GM12878 (cell line): ENCODE results near the gene AHNAK. TPM values are rescaled to one million over a fixed set of nuclear protein-coding genes. Genes with fewer than 3 reads are reported as not detected.

Experiments used
- ATAC-seq: fragments of 200-7000 bp; cut with Tn5 transposase; 3 replicates; pipeline ENCODE4 v1.9.1; 2020; ENCODE audit warnings: mild to moderate bottlenecking, moderate library complexity
- BruUV-seq: library from RNA; stranded (reverse); fragments of 400-500 nt; replicated peaks from 2 replicates; lab custom pipeline; 2021; lab: Mats Ljungman, UMichigan
- CTCF ChIA-PET: fragments of 300-600 bp; sonication (Branson Sonifier 250); formaldehyde crosslinking; extraction: SDS; loops from one replicate; lab custom pipeline; 2021; ENCODE audit warnings: inconsistent platforms; lab: Yijun Ruan, JAX
- POLR2A ChIA-PET: fragments of 350-600 bp; formaldehyde crosslinking; extraction: SDS; loops from one replicate; lab custom pipeline; 2021; ENCODE audit warnings: inconsistent platforms; lab: Charles Lee
- RAD21 ChIA-PET: fragments of 300-600 bp; sonication (Branson Sonifier 250); formaldehyde crosslinking; loops from one replicate; lab custom pipeline; 2023; ENCODE audit warnings: antibody characterized with exemption; ENCODE audit not compliant: unreplicated experiment; lab: Charles Lee
- SMC1A ChIA-PET: fragments of 300-600 bp; sonication (Branson Sonifier 250); formaldehyde crosslinking; loops from one replicate; lab custom pipeline; 2023; ENCODE audit not compliant: unreplicated experiment, uncharacterized antibody; lab: Charles Lee
- DNase-seq: peaks from one replicate; pipeline ENCODE4 v3.0.0-alpha.2; 2011; ENCODE audit warnings: low read depth, low spot score
- FAIRE-seq: peaks from 3 replicates; lab custom pipeline; 2011; peaks lifted over from hg19 to GRCh38; lab: Jason Lieb, UNC
- H2AFZ ChIP-seq: 2 replicates; pipeline ENCODE4 v1.6.0; 2011; ENCODE audit warnings: low read depth, low read length, control low read depth; ENCODE audit not compliant: control insufficient read depth
- H3K27ac ChIP-seq: 2 replicates; pipeline ENCODE4 v1.5.1; 2011; ENCODE audit warnings: control low read depth; ENCODE audit not compliant: control insufficient read depth, insufficient read depth
- H3K27me3 ChIP-seq, 2 experiments: replicated peaks in 1 of 2; 2 replicates each; pipeline versions ENCODE4 v1.6.0 to v1.6.1; 2011; ENCODE audit warnings: low read length in 1 of 2; ENCODE audit not compliant: control insufficient read depth in 2 of 2, insufficient read depth in 2 of 2
- H3K36me3 ChIP-seq, 2 experiments: 2 replicates each; pipeline ENCODE4 v1.5.1; 2011; ENCODE audit warnings: low read length in 1 of 2; ENCODE audit not compliant: control insufficient read depth in 2 of 2, insufficient read depth in 2 of 2
- H3K4me1 ChIP-seq: 2 replicates; pipeline ENCODE4 v1.6.1; 2011; ENCODE audit warnings: mild to moderate bottlenecking, low read length, moderate library complexity, mixed read lengths; ENCODE audit not compliant: control insufficient read depth, insufficient read depth
- H3K4me2 ChIP-seq: 2 replicates; pipeline ENCODE4 v1.6.0; 2011; ENCODE audit warnings: control low read depth; ENCODE audit not compliant: control insufficient read depth, insufficient read depth
- H3K4me3 ChIP-seq: fragments of 200-600 bp; sonication (generic); 2 replicates; pipeline ENCODE4 v1.5.1; 2016
- H3K79me2 ChIP-seq: 2 replicates; pipeline ENCODE4 v1.6.0; 2011; ENCODE audit warnings: low read length; ENCODE audit not compliant: control insufficient read depth, insufficient read depth
- H3K9ac ChIP-seq: 2 replicates; pipeline ENCODE4 v1.8.0; 2011; ENCODE audit warnings: low read length, control low read depth, mixed read lengths; ENCODE audit not compliant: control insufficient read depth, insufficient read depth
- H3K9me3 ChIP-seq: replicated peaks from 3 replicates; pipeline ENCODE4 v1.5.1; 2011; ENCODE audit warnings: mild to moderate bottlenecking, low read length; ENCODE audit not compliant: control insufficient read depth, insufficient read depth
- H4K20me1 ChIP-seq: 2 replicates; pipeline ENCODE4 v1.6.0; 2011; ENCODE audit not compliant: control insufficient read depth, insufficient read depth
- ATF7 ChIP-seq: fragments of 450-650 bp; IDR thresholded peaks from 2 replicates; pipeline ENCODE4 v1.6.1; 2016; ENCODE audit warnings: low read depth, mild to moderate bottlenecking
- BCL11A ChIP-seq: IDR thresholded peaks from 2 replicates; pipeline ENCODE4 v1.6.1; 2011; ENCODE audit warnings: low read depth, low read length
- CHD4 ChIP-seq: fragments of 200-600 bp; sonication (generic); IDR thresholded peaks from 2 replicates; pipeline ENCODE4 v1.6.1; 2016; ENCODE audit warnings: mild to moderate bottlenecking
- GABPA ChIP-seq: IDR thresholded peaks from 2 replicates; pipeline ENCODE4 v1.6.1; 2014; ENCODE audit warnings: antibody characterized with exemption, low read depth, mild to moderate bottlenecking, inconsistent platforms
- IRF4 ChIP-seq: IDR thresholded peaks from 2 replicates; pipeline ENCODE4 v1.6.1; 2011; ENCODE audit warnings: low read depth, low read length
- JUNB ChIP-seq: IDR thresholded peaks from 2 replicates; pipeline ENCODE4 v1.6.1; 2016; ENCODE audit warnings: antibody characterized with exemption, mild to moderate bottlenecking
- PAX8 ChIP-seq: fragments of 450-650 bp; IDR thresholded peaks from 2 replicates; pipeline ENCODE4 v1.6.1; 2017; ENCODE audit warnings: mild to moderate bottlenecking, moderate library complexity
- SUPT20H ChIP-seq: IDR thresholded peaks from 2 replicates; pipeline ENCODE4 v1.6.1; 2011; ENCODE audit warnings: low read depth, mild to moderate bottlenecking, low read length, moderate library complexity, borderline replicate concordance; ENCODE audit not compliant: control insufficient read depth
- TAF1 ChIP-seq: IDR thresholded peaks from 2 replicates; pipeline ENCODE4 v1.6.1; 2011; ENCODE audit warnings: mild to moderate bottlenecking, low read depth, low read length, borderline replicate concordance
- WGBS: methylation state at CpG from one replicate; pipeline ENCODE4 v1.1.6; 2016; ENCODE audit warnings: low lambda C conversion rate; ENCODE audit not compliant: insufficient replicate concordance, insufficient coverage; ENCODE audit errors: missing lambda C conversion rate; 5-methylcytosine and 5-hydroxymethylcytosine counted together
- in situ Hi-C: fragments of 300-500 bp; cut with MboI; formaldehyde crosslinking; loops from 9 replicates; pipeline ENCODE4 v1.14.3; 2018; ENCODE audit warnings: mixed read lengths
- intact Hi-C: fragments of 100-400 bp; cut with micrococcal nuclease; formaldehyde crosslinking; loops from one replicate; pipeline ENCODE4 v1.14.2; 2022; ENCODE audit not compliant: unreplicated experiment
- polyA plus RNA-seq, 11 experiments: library from polyadenylated mRNA; depleted of rRNA in 4 of 11; unstranded in 6 of 11; stranded (reverse) in 5 of 11; fragments of >200 nt; fragmentation: Nextera tagmentation in 4 of 11; fragmentation: Illumina TruSeq in 1 of 11; extraction: Ambion mirVana in 4 of 11; extraction: Trizol in 1 of 11; gene quantifications; 1 replicate in 1 of 11; 2 replicates in 10 of 11; pipeline versions ENCODE4 v1.2.1 to v1.2.3, GENCODE V29; 2011 to 2016; ENCODE audit warnings: inconsistent platforms in 2 of 11, missing spikeins in 2 of 11, low read depth in 1 of 11
- total RNA-seq, 4 experiments: library from RNA; depleted of rRNA in 3 of 4; stranded (reverse); fragments of >200 nt in 3 of 4; fragmentation: Illumina TruSeq in 1 of 4; extraction: Trizol in 1 of 4; gene quantifications; 2 replicates each; pipeline versions ENCODE4 v1.2.1 to v1.2.3, GENCODE V29; 2013 to 2021
- TF ChIP-seq, protein P1 (sequence below): IDR thresholded peaks from 2 replicates; pipeline ENCODE4 v1.6.1; 2012; ENCODE audit warnings: improper control_type of control experiment, low read depth, low read length; ENCODE audit not compliant: insufficient replicate concordance
- TF ChIP-seq, protein P2 (sequence below): IDR thresholded peaks from 2 replicates; pipeline ENCODE4 v1.6.1; 2012; ENCODE audit warnings: low read depth, low read length, improper control_type of control experiment
- TF ChIP-seq, protein P3 (sequence below): fragments of 450-650 bp; IDR thresholded peaks from 2 replicates; pipeline ENCODE4 v1.6.1; 2017; ENCODE audit warnings: borderline replicate concordance

The AHNAK gene
- total and polyA plus RNA-seq, 10 of the 15 experiments (the other 5 are each of a cell fraction or from before 2014, with no cell fraction given), result 0.76 to 90.3 (median 19.4) TPM

DNA sequence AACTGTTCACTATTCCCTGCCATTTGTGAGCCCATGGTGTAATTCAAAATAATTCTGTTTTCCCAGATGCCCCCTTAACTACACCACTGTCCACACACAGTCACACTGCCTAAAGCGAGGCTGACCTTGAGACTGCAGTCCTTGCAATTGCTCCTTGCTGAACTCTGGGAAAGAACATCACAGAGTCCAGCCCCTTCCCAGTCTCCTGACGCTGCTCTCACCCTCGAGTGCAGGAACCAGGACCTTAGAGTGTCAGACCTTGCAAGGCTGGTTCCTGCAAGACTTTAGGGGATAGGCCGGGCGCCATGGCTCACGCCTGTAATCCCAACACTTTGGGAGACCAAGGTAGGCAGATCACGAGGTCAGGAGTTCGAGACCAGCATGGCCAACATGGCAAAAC is 33.6 kb downstream of the AHNAK start:
- Histone ChIP-seq H3K79me2 (no peaks in the 10 kb centered on the region), H3K4me2 (no peak overlapping the region), H4K20me1 (no peaks in the 10 kb centered on the region), H3K9me3 (no peaks in the 10 kb centered on the region), H3K4me1 (peaks cover 5% of the 10 kb centered on the region), H3K4me3 (no peak overlapping the region), H3K36me3 (no peaks in the 10 kb centered on the region; a peak in 1 of 4 replicates), H3K27me3 (no peaks in the 10 kb centered on the region; a peak in 1 of 4 replicates), H2AFZ (no peak overlapping the region), H3K27ac (no peak overlapping the region), H3K9ac (no peak overlapping the region)
- DNase-seq (no peak), FAIRE-seq (no peak), ATAC-seq (no peak)
- intact Hi-C loops (no loop called here), in situ Hi-C loops (no loop called here)
- CTCF ChIA-PET, result no interaction called here
- TF ChIP-seq PAX8 (no peak), ATF7 (no peak), CHD4 (no peak), GABPA (no peak), JUNB (no peak), BCL11A (no peak), IRF4 (no peak), TAF1 (no peak), SUPT20H (no peak)
- TF ChIP-seq, protein P1, sequence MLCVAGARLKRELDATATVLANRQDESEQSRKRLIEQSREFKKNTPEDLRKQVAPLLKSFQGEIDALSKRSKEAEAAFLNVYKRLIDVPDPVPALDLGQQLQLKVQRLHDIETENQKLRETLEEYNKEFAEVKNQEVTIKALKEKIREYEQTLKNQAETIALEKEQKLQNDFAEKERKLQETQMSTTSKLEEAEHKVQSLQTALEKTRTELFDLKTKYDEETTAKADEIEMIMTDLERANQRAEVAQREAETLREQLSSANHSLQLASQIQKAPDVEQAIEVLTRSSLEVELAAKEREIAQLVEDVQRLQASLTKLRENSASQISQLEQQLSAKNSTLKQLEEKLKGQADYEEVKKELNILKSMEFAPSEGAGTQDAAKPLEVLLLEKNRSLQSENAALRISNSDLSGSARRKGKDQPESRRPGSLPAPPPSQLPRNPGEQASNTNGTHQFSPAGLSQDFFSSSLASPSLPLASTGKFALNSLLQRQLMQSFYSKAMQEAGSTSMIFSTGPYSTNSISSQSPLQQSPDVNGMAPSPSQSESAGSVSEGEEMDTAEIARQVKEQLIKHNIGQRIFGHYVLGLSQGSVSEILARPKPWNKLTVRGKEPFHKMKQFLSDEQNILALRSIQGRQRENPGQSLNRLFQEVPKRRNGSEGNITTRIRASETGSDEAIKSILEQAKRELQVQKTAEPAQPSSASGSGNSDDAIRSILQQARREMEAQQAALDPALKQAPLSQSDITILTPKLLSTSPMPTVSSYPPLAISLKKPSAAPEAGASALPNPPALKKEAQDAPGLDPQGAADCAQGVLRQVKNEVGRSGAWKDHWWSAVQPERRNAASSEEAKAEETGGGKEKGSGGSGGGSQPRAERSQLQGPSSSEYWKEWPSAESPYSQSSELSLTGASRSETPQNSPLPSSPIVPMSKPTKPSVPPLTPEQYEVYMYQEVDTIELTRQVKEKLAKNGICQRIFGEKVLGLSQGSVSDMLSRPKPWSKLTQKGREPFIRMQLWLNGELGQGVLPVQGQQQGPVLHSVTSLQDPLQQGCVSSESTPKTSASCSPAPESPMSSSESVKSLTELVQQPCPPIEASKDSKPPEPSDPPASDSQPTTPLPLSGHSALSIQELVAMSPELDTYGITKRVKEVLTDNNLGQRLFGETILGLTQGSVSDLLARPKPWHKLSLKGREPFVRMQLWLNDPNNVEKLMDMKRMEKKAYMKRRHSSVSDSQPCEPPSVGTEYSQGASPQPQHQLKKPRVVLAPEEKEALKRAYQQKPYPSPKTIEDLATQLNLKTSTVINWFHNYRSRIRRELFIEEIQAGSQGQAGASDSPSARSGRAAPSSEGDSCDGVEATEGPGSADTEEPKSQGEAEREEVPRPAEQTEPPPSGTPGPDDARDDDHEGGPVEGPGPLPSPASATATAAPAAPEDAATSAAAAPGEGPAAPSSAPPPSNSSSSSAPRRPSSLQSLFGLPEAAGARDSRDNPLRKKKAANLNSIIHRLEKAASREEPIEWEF, result no peak
- TF ChIP-seq, protein P2, sequence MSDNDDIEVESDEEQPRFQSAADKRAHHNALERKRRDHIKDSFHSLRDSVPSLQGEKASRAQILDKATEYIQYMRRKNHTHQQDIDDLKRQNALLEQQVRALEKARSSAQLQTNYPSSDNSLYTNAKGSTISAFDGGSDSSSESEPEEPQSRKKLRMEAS, result no peak
- TF ChIP-seq, protein P3, sequence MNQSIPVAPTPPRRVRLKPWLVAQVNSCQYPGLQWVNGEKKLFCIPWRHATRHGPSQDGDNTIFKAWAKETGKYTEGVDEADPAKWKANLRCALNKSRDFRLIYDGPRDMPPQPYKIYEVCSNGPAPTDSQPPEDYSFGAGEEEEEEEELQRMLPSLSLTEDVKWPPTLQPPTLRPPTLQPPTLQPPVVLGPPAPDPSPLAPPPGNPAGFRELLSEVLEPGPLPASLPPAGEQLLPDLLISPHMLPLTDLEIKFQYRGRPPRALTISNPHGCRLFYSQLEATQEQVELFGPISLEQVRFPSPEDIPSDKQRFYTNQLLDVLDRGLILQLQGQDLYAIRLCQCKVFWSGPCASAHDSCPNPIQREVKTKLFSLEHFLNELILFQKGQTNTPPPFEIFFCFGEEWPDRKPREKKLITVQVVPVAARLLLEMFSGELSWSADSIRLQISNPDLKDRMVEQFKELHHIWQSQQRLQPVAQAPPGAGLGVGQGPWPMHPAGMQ, result no peak
- RAD21 ChIA-PET, result no interaction called here
- POLR2A ChIA-PET, result no interaction called here
- WGBS, result 78% methylated on average over 8 of the region's 8 CpGs
- BruUV-seq, result no TSS peak
- SMC1A ChIA-PET, result no interaction called here
